ENCODE data around the gene SNAI1.

The SNAI1 gene

GRCh38 chr20:50029083-50029696, 46.4 kb downstream of the SNAI1 start:
- H3K4me1 ChIP-seq (ENCODE audit: control insufficient read depth, insufficient read depth, low read length) = no peaks in the 10 kb centered on the region
- no peaks in the 10 kb centered on the region for H3K27me3 ChIP-seq (ENCODE audit: control insufficient read depth, insufficient read depth, low read length)
- no peak overlapping the region for H3K27ac ChIP-seq (ENCODE audit: low read depth, low read length)
- no peaks in the 10 kb centered on the region for H3K36me3 ChIP-seq (ENCODE audit: control insufficient read depth, insufficient read depth, low read length)
- H3K9ac ChIP-seq (ENCODE audit: low read depth, low read length) = no peak overlapping the region
- no peak overlapping the region for H3K4me3 ChIP-seq (ENCODE audit: low read depth, low read length)
- no peaks in the 10 kb centered on the region for H3K9me3 ChIP-seq (ENCODE audit: control insufficient read depth, insufficient read depth, low read length)

- no peaks in the 10 kb centered on the region for H3K36me3 ChIP-seq (ENCODE audit: control insufficient read depth, insufficient read depth, low read length)
- H3K9me3 ChIP-seq (ENCODE audit: control insufficient read depth, insufficient read depth, low read length) = no peaks in the 10 kb centered on the region
- H3K9ac ChIP-seq (ENCODE audit: low read depth, low read length) = no peak overlapping the region
- no peaks in the 10 kb centered on the region for H3K27me3 ChIP-seq (ENCODE audit: control insufficient read depth, insufficient read depth, low read length)
- no peaks in the 10 kb centered on the region for H3K4me1 ChIP-seq (ENCODE audit: control insufficient read depth, insufficient read depth, low read length)
- no peak overlapping the region for H3K27ac ChIP-seq (ENCODE audit: low read depth, low read length)
- no peak overlapping the region for H3K4me3 ChIP-seq (ENCODE audit: low read depth, low read length)
Measured at GRCh38 chr20:50029697-50030461, 47.1 kb downstream of the SNAI1 start.

GRCh38 chr20:50032955-50033666, 50.3 kb downstream of the SNAI1 start:
- no peaks in the 10 kb centered on the region for H3K36me3 ChIP-seq (ENCODE audit: control insufficient read depth, insufficient read depth, low read length)

GRCh38 chr20:50034567-50035180, 51.9 kb downstream of the SNAI1 start:
- Histone ChIP-seq H3K36me3 (ENCODE audit: control insufficient read depth, insufficient read depth, low read length) (no peaks in the 10 kb centered on the region), H3K4me1 (ENCODE audit: control insufficient read depth, insufficient read depth, low read length) (peaks cover 4% of the 10 kb centered on the region; the same call in 1 of the 2 replicates), H3K27ac (ENCODE audit: low read depth, low read length) (no peak overlapping the region), H3K4me3 (ENCODE audit: low read depth, low read length) (no peak overlapping the region), H3K27me3 (ENCODE audit: control insufficient read depth, insufficient read depth, low read length) (no peaks in the 10 kb centered on the region), H3K9ac (ENCODE audit: low read depth, low read length) (no peak overlapping the region), H3K9me3 (ENCODE audit: control insufficient read depth, insufficient read depth, low read length) (no peaks in the 10 kb centered on the region)

More at GRCh38 chr20:50032955-50033666, 50.3 kb downstream of the SNAI1 start:
- Histone ChIP-seq H3K9me3 (ENCODE audit: control insufficient read depth, insufficient read depth, low read length) (no peaks in the 10 kb centered on the region), H3K27me3 (ENCODE audit: control insufficient read depth, insufficient read depth, low read length) (no peaks in the 10 kb centered on the region), H3K9ac (ENCODE audit: low read depth, low read length) (no peak overlapping the region), H3K27ac (ENCODE audit: low read depth, low read length) (no peak overlapping the region), H3K4me1 (ENCODE audit: control insufficient read depth, insufficient read depth, low read length) (no peaks in the 10 kb centered on the region), H3K4me3 (ENCODE audit: low read depth, low read length) (no peak overlapping the region)

- Histone ChIP-seq H3K4me3 (ENCODE audit: low read depth, low read length) (no peak overlapping the region), H3K9me3 (ENCODE audit: control insufficient read depth, insufficient read depth, low read length) (no peaks in the 10 kb centered on the region), H3K4me1 (ENCODE audit: control insufficient read depth, insufficient read depth, low read length) (peaks cover 4% of the 10 kb centered on the region; the same call in 1 of the 2 replicates), H3K27ac (ENCODE audit: low read depth, low read length) (no peak overlapping the region), H3K36me3 (ENCODE audit: control insufficient read depth, insufficient read depth, low read length) (no peaks in the 10 kb centered on the region), H3K9ac (ENCODE audit: low read depth, low read length) (no peak overlapping the region), H3K27me3 (ENCODE audit: control insufficient read depth, insufficient read depth, low read length) (no peaks in the 10 kb centered on the region)
Measured at GRCh38 chr20:50036703-50037102, 53.9 kb downstream of the SNAI1 start.

GRCh38 chr20:50037123-50037522, 54.3 kb downstream of the SNAI1 start:
- H3K4me3 ChIP-seq (ENCODE audit: low read depth, low read length) = no peak overlapping the region
- H3K9ac ChIP-seq (ENCODE audit: low read depth, low read length) = no peak overlapping the region
- H3K27ac ChIP-seq (ENCODE audit: low read depth, low read length) = no peak overlapping the region
- H3K9me3 ChIP-seq (ENCODE audit: control insufficient read depth, insufficient read depth, low read length) = no peaks in the 10 kb centered on the region
- no peaks in the 10 kb centered on the region for H3K36me3 ChIP-seq (ENCODE audit: control insufficient read depth, insufficient read depth, low read length)
- H3K4me1 ChIP-seq (ENCODE audit: control insufficient read depth, insufficient read depth, low read length) = peaks cover 4% of the 10 kb centered on the region; the same call in 1 of the 2 replicates
- H3K27me3 ChIP-seq (ENCODE audit: control insufficient read depth, insufficient read depth, low read length) = no peaks in the 10 kb centered on the region

- Histone ChIP-seq H3K27ac (ENCODE audit: low read depth, low read length) (no peak overlapping the region), H3K9me3 (ENCODE audit: control insufficient read depth, insufficient read depth, low read length) (no peaks in the 10 kb centered on the region), H3K27me3 (ENCODE audit: control insufficient read depth, insufficient read depth, low read length) (no peaks in the 10 kb centered on the region), H3K36me3 (ENCODE audit: control insufficient read depth, insufficient read depth, low read length) (no peaks in the 10 kb centered on the region), H3K9ac (ENCODE audit: low read depth, low read length) (no peak overlapping the region), H3K4me1 (ENCODE audit: control insufficient read depth, insufficient read depth, low read length) (peaks cover 4% of the 10 kb centered on the region; the same call in 1 of the 2 replicates), H3K4me3 (ENCODE audit: low read depth, low read length) (no peak overlapping the region)
Measured at GRCh38 chr20:50037575-50037974, 54.8 kb downstream of the SNAI1 start.

GRCh38 chr20:50038169-50038568, 55.4 kb downstream of the SNAI1 start:
- Histone ChIP-seq H3K27ac (ENCODE audit: low read depth, low read length) (no peak overlapping the region), H3K9me3 (ENCODE audit: control insufficient read depth, insufficient read depth, low read length) (no peaks in the 10 kb centered on the region), H3K27me3 (ENCODE audit: control insufficient read depth, insufficient read depth, low read length) (no peaks in the 10 kb centered on the region), H3K9ac (ENCODE audit: low read depth, low read length) (no peak overlapping the region), H3K36me3 (ENCODE audit: control insufficient read depth, insufficient read depth, low read length) (no peaks in the 10 kb centered on the region), H3K4me1 (ENCODE audit: control insufficient read depth, insufficient read depth, low read length) (peaks cover 4% of the 10 kb centered on the region; the same call in 1 of the 2 replicates), H3K4me3 (ENCODE audit: low read depth, low read length) (no peak overlapping the region)

Measured in HUES48 (cell line).